ENCODE data around the gene ACTBL2.

Gene ACTBL2

DNA sequence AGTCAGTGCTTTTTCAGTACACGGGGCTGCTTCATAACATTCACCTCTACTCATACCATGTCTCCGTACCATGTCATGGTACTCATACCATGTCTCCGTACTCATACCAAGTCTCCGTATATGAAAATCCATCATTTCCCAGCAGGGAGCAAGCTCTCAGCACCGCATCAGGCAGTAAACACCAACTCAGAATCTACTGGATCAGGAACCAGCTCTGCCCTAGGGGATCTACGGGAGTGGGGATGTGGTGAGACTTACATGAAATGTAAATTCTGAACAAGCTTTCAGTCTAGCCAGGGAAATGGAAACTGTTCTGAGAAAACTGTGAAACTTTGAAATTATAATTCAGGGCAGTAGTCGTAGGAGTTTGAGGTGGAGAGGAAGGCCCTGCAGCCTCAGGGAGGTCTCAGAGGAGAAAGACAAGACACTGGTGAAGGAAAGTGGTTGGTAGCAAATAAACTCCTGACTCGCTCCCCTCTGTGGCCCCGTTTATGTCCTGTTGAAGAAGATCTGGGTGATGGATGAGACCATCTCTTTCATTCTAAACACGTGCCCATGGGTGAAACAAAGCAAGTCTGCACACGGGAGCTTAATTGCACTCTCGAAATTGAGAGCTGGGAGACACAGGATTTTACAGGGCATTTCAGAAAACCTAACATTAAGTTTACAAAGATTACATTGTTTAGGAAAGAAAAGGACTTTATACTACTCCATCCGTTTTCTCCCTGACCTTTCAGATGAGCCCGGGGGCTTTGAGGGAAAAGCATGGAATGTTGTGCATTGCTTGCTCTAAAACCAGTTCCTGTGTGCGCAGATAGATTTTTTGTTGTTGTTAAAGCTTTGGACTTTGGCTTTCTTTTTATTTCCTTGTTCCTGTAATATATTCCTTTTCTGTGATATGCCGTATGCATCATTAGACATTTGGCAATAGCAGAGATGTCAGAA lies 26.8 kb downstream of the ACTBL2 start:
- H3K36me3 ChIP-seq = no peaks in the 10 kb centered on the region
- DNase-seq = no peak
- no peaks in the 10 kb centered on the region for H3K9me3 ChIP-seq (ENCODE audit: severe bottlenecking)
- H3K27ac ChIP-seq = no peak overlapping the region
- H3K27me3 ChIP-seq (ENCODE audit: insufficient read depth, low read depth, severe bottlenecking) = no peaks in the 10 kb centered on the region
- no peak overlapping the region for H3K4me3 ChIP-seq (ENCODE audit: low read depth, low read length)
- TF ChIP-seq, protein P1, sequence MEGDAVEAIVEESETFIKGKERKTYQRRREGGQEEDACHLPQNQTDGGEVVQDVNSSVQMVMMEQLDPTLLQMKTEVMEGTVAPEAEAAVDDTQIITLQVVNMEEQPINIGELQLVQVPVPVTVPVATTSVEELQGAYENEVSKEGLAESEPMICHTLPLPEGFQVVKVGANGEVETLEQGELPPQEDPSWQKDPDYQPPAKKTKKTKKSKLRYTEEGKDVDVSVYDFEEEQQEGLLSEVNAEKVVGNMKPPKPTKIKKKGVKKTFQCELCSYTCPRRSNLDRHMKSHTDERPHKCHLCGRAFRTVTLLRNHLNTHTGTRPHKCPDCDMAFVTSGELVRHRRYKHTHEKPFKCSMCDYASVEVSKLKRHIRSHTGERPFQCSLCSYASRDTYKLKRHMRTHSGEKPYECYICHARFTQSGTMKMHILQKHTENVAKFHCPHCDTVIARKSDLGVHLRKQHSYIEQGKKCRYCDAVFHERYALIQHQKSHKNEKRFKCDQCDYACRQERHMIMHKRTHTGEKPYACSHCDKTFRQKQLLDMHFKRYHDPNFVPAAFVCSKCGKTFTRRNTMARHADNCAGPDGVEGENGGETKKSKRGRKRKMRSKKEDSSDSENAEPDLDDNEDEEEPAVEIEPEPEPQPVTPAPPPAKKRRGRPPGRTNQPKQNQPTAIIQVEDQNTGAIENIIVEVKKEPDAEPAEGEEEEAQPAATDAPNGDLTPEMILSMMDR (IDR thresholded peaks at IDR 0.05; ENCODE audit: low read depth, low read length) = no peak

DNA sequence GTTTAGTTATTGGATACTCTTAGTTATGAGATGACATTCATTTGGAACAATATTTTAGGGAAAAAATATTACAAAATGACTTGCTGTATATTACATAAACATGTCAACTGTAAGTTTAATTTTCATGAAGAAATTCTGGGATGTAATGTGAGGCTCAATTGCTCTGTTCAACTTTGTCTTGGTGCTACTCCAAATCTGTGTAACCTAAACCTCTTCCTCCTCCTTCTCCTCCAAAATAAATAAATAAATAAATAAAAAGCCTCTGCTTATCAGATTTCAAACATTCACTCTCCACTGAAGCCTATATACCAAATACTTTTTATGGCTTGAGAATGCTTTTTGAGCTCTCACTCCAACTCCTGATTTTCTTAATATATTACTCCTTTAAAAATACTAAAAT lies 27.7 kb downstream of the ACTBL2 start:
- Histone ChIP-seq H3K27me3 (ENCODE audit: insufficient read depth, low read depth, severe bottlenecking) (no peaks in the 10 kb centered on the region), H3K4me3 (ENCODE audit: low read depth, low read length) (no peak overlapping the region), H3K36me3 (no peaks in the 10 kb centered on the region), H3K27ac (no peak overlapping the region), H3K9me3 (ENCODE audit: severe bottlenecking) (no peaks in the 10 kb centered on the region)
- TF ChIP-seq, protein P1 (IDR thresholded peaks at IDR 0.05; ENCODE audit: low read depth, low read length) = no peak
- no peak for DNase-seq

DNA sequence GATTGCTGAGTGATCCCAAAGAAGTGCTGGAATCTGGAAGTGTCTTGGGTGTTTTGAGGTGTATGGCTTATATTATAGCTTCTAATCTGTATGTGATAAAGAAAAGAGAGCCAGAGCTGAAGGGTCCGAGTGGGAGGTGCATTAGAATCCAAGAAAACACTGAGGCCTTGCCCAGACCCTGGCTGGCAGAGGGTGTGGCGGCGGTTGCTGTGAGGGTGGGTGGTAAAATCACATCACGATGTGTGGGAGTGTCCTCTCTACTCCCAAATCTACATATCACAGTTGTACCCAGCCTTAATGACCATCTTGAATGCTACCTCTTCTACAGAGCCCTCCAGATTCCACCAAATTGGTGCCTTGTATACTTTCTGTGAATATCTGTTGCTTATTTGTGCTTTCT lies 28.9 kb downstream of the ACTBL2 start:
- TF ChIP-seq, protein P1 (IDR thresholded peaks at IDR 0.05; ENCODE audit: low read depth, low read length) = no peak
- no peak overlapping the region for H3K4me3 ChIP-seq (ENCODE audit: low read depth, low read length)
- no peak overlapping the region for H3K27ac ChIP-seq
- H3K9me3 ChIP-seq (ENCODE audit: severe bottlenecking) = no peaks in the 10 kb centered on the region
- no peaks in the 10 kb centered on the region for H3K27me3 ChIP-seq (ENCODE audit: insufficient read depth, low read depth, severe bottlenecking)
- DNase-seq = no peak
- no peaks in the 10 kb centered on the region for H3K36me3 ChIP-seq

DNA sequence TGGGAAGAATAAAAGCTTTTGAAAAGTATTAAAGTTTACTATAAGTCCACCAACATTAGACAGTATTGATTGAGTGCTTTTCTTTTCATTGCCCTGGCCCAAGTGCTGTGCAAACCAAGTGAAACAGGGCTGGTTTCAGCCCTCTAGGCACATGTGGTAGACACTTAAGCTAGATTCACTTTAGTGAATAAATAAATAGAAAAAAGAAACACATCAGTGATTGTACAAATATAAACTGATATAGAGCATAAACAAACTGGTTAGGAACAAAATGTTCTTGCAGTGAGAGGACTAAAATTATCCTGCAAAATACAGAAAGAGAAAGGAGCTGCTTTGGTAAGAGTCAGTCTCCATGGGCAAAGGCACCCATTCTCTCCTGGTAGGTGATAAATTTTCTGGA lies 29.7 kb downstream of the ACTBL2 start:
- Histone ChIP-seq H3K27me3 (ENCODE audit: insufficient read depth, low read depth, severe bottlenecking) (no peaks in the 10 kb centered on the region), H3K9me3 (ENCODE audit: severe bottlenecking) (no peaks in the 10 kb centered on the region), H3K27ac (no peak overlapping the region), H3K36me3 (no peaks in the 10 kb centered on the region), H3K4me3 (ENCODE audit: low read depth, low read length) (no peak overlapping the region)
- no peak for DNase-seq
- TF ChIP-seq, protein P1 (IDR thresholded peaks at IDR 0.05; ENCODE audit: low read depth, low read length) = no peak

DNA sequence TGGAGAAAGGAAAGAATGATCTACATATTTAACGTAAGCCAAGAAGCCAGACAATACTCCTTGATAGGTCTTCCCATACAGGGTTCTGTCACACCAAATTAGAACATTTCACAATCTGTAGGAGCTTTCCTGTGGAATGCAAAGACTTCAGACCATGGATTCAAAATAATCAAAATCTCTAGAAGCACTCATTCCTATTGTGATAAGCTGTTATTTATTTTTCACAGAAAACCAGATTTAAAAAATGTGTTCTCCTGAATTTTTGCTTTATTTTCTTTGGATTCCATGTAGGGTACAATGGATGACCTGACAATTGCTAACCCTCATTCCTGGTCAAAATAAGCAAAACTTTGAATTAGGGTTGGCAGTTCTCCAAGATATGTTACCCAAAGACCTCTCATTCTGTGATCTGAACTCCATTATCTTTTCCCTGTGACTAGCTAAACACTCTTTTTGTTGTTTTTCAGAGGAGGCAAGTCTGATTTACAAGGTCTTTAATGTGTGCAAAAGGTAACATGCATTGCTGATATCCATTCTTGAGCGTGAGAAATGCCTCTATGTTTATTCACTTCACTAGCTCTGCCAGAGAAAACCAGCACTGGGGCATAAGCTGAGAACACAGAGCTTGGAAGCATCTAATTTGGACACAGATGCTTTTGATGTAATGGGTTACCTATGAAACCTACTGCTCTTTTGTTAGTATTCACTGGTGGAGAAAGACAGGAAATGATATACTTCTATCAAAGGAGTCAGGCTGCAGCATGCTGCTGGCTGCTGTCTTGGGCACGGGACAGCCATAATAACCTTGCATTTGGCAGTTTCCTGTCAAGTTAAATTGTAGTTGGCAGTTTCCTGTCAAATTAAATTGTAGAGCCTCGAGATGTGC lies 31.4 kb downstream of the ACTBL2 start:
- no peak overlapping the region for H3K27ac ChIP-seq
- H3K4me3 ChIP-seq (ENCODE audit: low read depth, low read length) = no peak overlapping the region
- DNase-seq = no peak
- H3K27me3 ChIP-seq (ENCODE audit: insufficient read depth, low read depth, severe bottlenecking) = no peaks in the 10 kb centered on the region
- no peaks in the 10 kb centered on the region for H3K9me3 ChIP-seq (ENCODE audit: severe bottlenecking)
- no peaks in the 10 kb centered on the region for H3K36me3 ChIP-seq
- TF ChIP-seq, protein P1 (IDR thresholded peaks at IDR 0.05; ENCODE audit: low read depth, low read length) = no peak

All from WERI-Rb-1 (cell line).